ENCODE data around the gene PRKCZ.

DNA sequence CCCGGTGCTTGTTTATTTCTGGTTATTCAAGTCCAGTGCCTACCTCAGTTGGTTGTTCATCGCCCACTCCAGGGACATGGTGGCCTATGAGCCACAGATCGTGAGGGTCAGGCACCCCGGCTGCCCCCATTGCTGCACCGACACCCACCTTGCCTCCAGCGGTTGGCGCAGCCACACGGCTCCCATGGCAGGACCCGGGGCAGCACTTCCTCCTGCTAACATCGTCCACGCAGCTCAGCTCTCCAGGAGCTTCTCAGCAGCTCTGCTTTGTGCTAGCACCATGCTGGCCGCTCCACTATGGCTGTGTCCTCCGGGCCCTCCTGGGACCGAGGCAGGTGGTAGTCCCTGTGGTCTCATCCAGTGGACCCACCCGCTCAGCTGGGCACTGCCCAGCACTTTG, 13.9 kb upstream of the PRKCZ start:
- TF ChIP-seq, protein P1, sequence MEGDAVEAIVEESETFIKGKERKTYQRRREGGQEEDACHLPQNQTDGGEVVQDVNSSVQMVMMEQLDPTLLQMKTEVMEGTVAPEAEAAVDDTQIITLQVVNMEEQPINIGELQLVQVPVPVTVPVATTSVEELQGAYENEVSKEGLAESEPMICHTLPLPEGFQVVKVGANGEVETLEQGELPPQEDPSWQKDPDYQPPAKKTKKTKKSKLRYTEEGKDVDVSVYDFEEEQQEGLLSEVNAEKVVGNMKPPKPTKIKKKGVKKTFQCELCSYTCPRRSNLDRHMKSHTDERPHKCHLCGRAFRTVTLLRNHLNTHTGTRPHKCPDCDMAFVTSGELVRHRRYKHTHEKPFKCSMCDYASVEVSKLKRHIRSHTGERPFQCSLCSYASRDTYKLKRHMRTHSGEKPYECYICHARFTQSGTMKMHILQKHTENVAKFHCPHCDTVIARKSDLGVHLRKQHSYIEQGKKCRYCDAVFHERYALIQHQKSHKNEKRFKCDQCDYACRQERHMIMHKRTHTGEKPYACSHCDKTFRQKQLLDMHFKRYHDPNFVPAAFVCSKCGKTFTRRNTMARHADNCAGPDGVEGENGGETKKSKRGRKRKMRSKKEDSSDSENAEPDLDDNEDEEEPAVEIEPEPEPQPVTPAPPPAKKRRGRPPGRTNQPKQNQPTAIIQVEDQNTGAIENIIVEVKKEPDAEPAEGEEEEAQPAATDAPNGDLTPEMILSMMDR (conservative IDR thresholded peaks at IDR 0.05; ENCODE audit: low read depth, low read length): no peak
- no peak for TF ChIP-seq EZH2 (IDR thresholded peaks at IDR 0.05; ENCODE audit: borderline replicate concordance, low read depth, low read length, poor library complexity, severe bottlenecking)
